Measurements from ENCODE around the gene NEUROD4.
"Not testable (repeated sequence)": the region's sequence is repeated elsewhere in the genome, so short reads cannot be mapped to it uniquely, and the experiment has no call there.

Gene NEUROD4

DNA sequence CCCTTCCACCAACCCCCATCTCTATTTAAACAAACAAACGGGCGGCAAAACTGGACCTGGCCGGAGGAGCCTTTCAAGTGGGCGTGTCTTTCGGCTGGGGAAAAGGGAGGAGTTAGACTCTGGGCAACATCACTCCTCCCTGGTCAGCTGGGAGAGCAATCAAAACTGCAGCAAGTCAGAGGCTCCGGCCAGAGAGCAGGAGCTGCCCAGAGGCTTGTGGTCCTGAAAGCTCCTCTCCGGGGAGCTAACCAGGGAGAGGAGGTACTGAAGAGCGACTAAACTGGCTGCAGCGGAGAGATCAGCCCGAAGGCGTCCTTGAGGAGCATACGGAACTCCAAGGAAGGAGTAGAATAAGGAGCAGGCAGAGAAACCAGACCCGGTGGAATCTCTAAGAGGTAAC lies at the start of gene NEUROD4:
Gene NEUROD4, plus strand, starts transcription at position 191 of the 400 bp plus-strand sequence. CDS start 6,466 bp downstream, outside the sequence.
- peak; percentile 84 for DNase-seq

- DNase-seq, result no peak
These were observed 49.0 kb upstream of the NEUROD4 start for GRCh38 chr12:54970741-54971140.

GRCh38 chr12:54973556-54973955 lies 46.2 kb upstream of the NEUROD4 start:
- DNase-seq, result no peak

DNA sequence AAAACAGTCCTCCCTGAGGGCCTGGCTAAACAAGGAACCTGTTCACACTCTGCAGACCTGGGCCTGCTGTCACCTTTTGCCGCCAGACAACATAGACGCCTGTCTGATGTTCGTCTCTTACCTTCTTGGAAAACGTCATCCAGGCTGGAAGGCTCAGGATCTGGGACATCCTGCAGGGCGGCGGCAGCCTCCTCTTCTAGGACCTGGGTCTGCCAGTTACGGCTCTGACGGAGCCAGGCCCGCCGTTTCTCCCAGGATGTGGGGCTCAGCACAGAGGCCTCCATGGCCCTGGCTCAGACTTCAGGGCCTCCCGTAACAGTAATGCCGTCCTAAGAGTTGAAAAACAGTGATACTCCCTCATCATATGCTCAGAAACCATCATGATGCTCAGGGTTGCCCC lies 45.5 kb upstream of the NEUROD4 start:
- DNase-seq, result no peak

DNA sequence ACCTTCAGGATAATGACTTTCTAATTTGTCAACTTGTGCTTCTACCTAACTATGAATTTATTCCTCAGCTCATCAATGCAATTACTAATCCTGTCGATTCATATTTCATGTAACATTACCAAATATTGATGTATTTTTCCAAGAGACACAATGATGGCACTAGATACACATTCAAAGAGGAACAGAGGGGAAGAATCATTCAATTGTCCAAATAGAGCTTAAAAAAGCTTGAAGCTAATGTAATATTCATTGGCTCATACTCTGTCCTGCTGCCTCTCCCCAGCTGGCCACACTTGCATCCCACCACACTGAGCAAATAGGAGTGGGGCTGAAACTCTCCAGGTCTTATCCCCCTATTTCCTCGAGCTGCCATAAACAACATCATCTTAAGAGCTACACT lies 44.5 kb upstream of the NEUROD4 start:
- no peak for DNase-seq

DNA sequence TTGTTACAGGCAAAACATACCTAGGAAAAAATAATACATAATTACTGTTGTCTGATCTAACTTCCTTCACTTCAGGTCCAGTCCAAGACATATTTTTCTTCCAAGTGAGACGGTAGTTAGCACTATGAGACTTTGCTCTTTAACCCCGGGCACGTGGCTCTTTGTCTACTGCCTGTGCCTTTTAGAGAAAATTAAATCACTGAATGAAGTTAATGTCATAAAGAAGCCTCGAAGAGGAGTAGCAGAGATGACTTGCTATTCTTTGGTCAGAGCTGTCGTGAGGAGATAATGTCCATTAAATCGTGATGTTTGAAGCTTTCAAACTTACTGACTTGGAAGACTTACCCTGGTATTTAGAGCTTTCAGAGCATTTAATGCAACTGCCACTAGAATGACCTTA lies 43.9 kb upstream of the NEUROD4 start:
- no peak for DNase-seq

DNA sequence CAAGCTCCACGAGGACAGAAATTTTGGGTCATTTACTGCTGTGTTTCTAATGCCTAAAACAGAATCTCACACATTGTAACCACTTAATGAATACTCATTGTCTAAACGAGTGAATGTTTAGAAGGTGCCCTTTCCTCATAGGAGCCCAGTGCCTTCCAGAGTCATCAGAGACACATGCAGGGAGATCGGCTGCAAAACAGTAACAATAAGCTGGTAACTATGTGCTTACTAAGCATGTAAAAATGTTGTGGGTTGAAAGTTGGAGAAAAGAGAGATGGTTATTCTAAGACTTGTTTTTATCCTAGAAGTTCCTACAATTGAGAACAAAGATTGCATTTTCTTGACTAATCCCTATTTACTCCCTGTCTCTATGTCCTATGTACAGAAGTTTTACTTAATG lies 42.6 kb upstream of the NEUROD4 start:
- DNase-seq, result no peak

- no peak for DNase-seq
These were observed 41.9 kb upstream of the NEUROD4 start for GRCh38 chr12:54977857-54978256.

DNA sequence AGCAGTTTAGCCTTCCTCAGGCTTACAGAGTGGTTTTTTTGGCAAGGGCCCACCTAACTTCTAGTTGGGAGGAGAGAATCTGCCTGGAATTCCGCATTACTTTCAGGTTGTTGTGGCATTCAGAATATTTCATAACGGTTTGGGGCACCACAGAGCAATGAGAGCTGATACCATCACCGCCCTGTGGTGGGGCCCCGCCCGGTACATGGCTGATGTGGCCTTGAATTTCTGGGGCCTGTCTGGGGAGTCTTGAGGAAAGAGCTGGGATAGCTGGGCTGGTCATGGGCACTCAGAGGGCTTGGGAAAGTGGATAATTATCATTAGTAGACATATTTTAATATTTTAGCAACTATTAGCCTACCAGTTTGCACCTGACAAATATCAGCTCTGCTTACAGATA lies 39.4 kb upstream of the NEUROD4 start:
- DNase-seq, result no peak

GRCh38 chr12:54981796-54982195 lies 38.0 kb upstream of the NEUROD4 start:
- no peak for DNase-seq

DNA sequence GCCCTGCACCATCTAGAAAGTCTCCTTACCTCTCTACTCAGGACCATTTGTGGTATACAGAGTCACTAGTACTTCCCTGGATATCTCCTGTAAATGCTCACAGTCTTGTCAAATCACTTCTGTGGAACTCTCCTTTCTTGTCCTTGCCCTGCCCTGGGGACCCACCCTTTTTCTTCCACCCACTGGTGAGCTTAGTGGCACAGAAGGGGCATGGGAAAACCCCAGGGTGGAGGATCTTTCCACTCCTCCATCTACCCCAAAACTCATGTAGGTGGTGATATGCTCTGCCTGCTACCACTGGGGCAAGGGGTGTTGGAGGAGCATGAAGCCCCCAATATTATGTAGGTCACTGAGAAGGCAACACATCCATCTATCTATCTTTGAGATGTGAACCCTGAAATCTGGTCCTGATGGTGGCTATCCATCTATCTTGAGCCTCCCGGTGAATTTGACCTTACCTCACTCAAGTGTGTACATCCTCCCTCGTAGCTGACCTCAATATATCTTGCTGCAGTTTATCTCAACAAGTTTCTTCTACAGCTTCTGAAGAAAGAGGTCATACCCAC lies 36.2 kb upstream of the NEUROD4 start:
- DNase-seq, result no peak

- DNase-seq, result no peak
These were observed 35.0 kb upstream of the NEUROD4 start, which contains the start of gene TESPA1 for GRCh38 chr12:54984658-54985376. Gene TESPA1 (minus strand): TSS chr12:54984762. CDS start chr12:54974562, 10,200 bp downstream.

GRCh38 chr12:54986773-54987172 lies 33.0 kb upstream of the NEUROD4 start:
- not testable (repeated sequence) for DNase-seq

DNA sequence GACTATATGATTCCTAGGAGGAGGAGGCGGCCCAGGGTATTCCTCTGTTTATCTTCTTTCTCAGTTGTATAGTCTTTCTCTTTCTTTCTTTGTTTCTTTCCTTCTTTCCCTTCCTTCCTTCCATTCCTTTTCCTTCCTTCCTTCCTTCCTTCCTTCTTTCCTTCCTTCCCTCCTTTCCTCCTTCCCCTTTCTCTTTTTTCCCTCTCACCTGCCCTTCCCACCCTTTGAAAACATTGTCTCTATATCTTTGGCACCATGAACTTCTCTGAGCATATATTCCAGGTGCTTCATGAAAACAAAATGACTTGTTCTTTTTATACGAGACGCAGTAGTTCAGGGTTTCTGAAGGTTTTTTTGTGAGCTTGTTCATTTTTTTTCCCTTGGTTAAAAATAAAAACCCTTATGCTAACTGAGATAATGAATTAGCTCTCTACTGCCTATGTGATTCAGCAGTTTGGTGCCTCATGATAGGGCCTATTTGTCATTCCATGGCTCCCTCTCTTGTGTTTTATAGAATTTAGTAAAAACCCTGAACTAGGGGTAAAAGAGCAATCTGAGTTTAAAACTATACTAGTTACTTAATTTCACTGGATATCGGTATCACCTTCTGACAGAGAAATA lies 32.1 kb upstream of the NEUROD4 start:
- no peak for DNase-seq

GRCh38 chr12:54988402-54989054 lies 31.2 kb upstream of the NEUROD4 start:
- DNase-seq, result peak; percentile 91

DNA sequence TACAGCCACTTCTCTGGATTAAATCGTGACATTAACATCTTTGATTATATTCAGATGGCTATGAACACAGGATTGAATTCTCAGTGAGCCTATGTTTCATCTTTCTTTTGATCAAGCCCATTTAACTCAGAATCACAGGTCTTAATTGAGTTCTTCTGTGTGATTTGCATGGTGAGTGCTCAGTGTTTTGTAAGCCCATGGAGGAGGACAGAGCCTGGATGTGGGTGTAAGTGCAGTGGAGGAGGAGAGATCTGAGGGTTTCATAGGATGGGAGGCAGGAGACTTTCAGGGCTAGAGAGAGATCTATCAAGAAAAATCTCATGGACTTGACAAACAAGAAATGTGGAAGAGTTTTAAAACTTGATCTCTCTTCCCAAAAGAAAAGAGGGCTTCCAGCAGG lies 29.9 kb upstream of the NEUROD4 start:
- no peak for DNase-seq

GRCh38 chr12:54991161-54991990 lies 28.4 kb upstream of the NEUROD4 start:
- DNase-seq, result no peak

DNA sequence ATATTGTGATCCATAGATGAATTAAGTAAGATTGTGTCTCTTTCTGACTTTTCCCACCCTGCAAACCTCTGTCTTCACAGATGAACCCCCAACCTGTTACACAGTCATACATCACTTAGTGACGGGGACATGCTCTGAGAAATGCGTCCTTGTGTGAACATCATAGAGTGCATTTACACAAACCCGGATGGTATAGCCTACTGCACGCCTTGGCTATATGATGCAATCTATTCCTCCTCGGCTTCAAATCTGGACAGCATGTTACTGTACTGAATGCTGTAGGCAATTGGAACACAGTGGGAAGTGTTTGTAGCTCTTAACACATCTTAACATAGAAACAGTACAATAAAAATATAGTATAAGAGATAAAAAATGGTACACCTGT lies 27.8 kb upstream of the NEUROD4 start:
- no peak for DNase-seq

GRCh38 chr12:54993181-54993835 lies 26.5 kb upstream of the NEUROD4 start:
- DNase-seq, result peak; percentile 96

DNA sequence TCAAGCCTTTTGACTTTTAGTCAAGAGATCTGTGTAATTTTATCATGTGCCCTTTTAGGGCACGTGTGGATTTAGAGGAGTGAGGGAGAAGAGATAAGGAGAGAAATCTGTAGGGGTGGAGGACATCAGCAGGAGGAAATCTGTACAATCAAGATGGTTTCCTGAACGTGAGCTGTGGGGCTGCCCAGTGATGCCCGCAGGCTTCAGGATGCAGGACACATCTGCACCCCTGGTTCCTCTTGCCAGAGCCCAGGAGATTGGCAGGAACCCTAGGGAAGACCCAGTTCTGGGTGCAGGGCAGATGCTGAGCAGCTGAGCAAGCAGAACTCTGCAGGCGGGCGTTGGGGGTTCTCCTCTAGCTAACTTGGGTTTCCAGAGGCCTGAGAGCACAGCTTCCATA lies 23.6 kb upstream of the NEUROD4 start:
- no peak for DNase-seq

- peak; percentile 72 for DNase-seq
These were observed 21.7 kb upstream of the NEUROD4 start for GRCh38 chr12:54997929-54998522.

DNA sequence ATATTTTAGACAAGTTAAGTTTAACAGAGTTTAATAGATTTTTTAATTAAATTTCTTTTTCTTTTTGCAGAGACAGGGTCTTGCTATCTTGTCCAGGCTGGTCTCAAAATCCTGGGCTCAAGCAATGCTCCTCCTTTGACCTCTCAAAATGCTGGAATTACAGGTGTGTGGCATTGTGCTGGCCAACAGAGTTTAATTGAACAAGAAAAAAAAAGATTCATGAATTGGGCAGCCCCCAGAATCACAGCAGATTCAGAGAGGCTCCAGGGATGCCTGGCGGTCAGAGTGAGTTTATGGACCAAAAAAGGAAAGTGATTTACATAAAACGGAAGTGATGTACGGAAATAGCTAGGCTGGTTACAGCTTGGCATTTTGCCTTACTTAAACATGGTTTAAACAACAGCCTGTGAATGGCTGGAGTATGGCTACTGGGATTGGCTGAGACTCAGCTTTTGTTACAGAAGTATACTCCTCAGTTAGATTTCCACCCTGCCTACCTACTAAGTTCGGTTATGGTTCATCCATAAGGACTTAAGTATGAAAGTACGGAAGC lies 20.7 kb upstream of the NEUROD4 start:
- no peak for DNase-seq
